B cell (primary cell): ENCODE data around the gene SHBG. TPM values are rescaled to one million over a fixed set of nuclear protein-coding genes. Genes with fewer than 3 reads are reported as not detected.

Experiments used
- ATAC-seq: fragments of 200-7000 bp; cut with Tn5 transposase; one replicate; pipeline ENCODE4 v1.10.0; 2021; ENCODE audit warnings: low read depth, mild to moderate bottlenecking, moderate number of reproducible peaks, moderate library complexity
- CTCF ChIA-PET: fragments of 350-600 bp; sonication (Branson Sonifier 250); formaldehyde crosslinking; loops from one replicate; lab custom pipeline; 2021; ENCODE audit warnings: antibody characterized with exemption, inconsistent platforms; lab: Charles Lee
- POLR2A ChIA-PET: fragments of 350-600 bp; sonication (Branson Sonifier 250); formaldehyde crosslinking; loops from one replicate; lab custom pipeline; 2021; ENCODE audit warnings: antibody characterized with exemption; lab: Charles Lee
- DNase-seq: peaks from one replicate; pipeline ENCODE4 v3.0.0; 2013
- H2AFZ ChIP-seq: 2 replicates; pipeline ENCODE4 v1.6.1; 2012; ENCODE audit warnings: mild to moderate bottlenecking, low read depth, low read length; ENCODE audit not compliant: insufficient read depth, poor library complexity, severe bottlenecking
- H3K27ac ChIP-seq, 2 donors: 1 replicate in 1 of 2; 2 replicates in 1 of 2; pipeline ENCODE4 v1.5.1; 2012 to 2013; ENCODE audit warnings: low read length in 2 of 2, mild to moderate bottlenecking in 2 of 2, moderate library complexity in 1 of 2
- H3K27me3 ChIP-seq, 4 experiments: fragments of 200-600 bp in 1 of 4; sonication (generic) in 1 of 4; replicated peaks in 1 of 4; 1 replicate in 2 of 4; 2 replicates in 2 of 4; pipeline versions ENCODE4 v1.6.1 to v1.7.0; 2013 to 2016; ENCODE audit warnings: low read length in 3 of 4, mild to moderate bottlenecking in 2 of 4, mixed read lengths in 1 of 4, moderate library complexity in 1 of 4; ENCODE audit not compliant: insufficient read depth in 4 of 4, control insufficient read depth in 3 of 4; ENCODE audit errors: control extremely low read depth in 1 of 4
- H3K36me3 ChIP-seq, 2 experiments: replicated peaks in 1 of 2; 1 replicate in 1 of 2; 2 replicates in 1 of 2; pipeline versions ENCODE4 v1.6.1 to v1.7.1; 2013; ENCODE audit warnings: low read length in 1 of 2; ENCODE audit not compliant: insufficient read depth in 2 of 2, control insufficient read depth in 1 of 2; ENCODE audit errors: control extremely low read depth in 1 of 2, extremely low read depth in 1 of 2
- H3K4me1 ChIP-seq, 2 donors: fragments of 200-600 bp in 1 of 2; sonication (generic) in 1 of 2; 1 replicate in 1 of 2; 2 replicates in 1 of 2; pipeline versions ENCODE4 v1.5.1 to v1.6.1; 2013 to 2017; ENCODE audit warnings: low read length in 2 of 2; ENCODE audit not compliant: control insufficient read depth in 2 of 2, insufficient read depth in 2 of 2
- H3K4me2 ChIP-seq: replicated peaks from 2 replicates; pipeline ENCODE3; 2012; ENCODE audit warnings: mild to moderate bottlenecking, low read depth, low read length; ENCODE audit not compliant: poor library complexity, severe bottlenecking
- H3K4me3 ChIP-seq, 5 experiments: fragments of 200-600 bp in 1 of 5; sonication (generic) in 1 of 5; 1 replicate in 3 of 5; 2 replicates in 2 of 5; pipeline versions ENCODE4 v1.5.1 to v1.7.0; 2011 to 2016; ENCODE audit warnings: low read length in 4 of 5, mild to moderate bottlenecking in 4 of 5, low read depth in 2 of 5, control low read depth in 1 of 5, moderate library complexity in 1 of 5; ENCODE audit not compliant: insufficient read depth in 1 of 5; ENCODE audit errors: control extremely low read depth in 1 of 5, extremely low read depth in 1 of 5
- H3K79me2 ChIP-seq: fragments of 200-600 bp; sonication (generic); one replicate; pipeline ENCODE4 v1.6.0; 2016; ENCODE audit warnings: low read length; ENCODE audit not compliant: control insufficient read depth, insufficient read depth
- H3K9ac ChIP-seq: fragments of 200-600 bp; sonication (generic); 2 replicates; pipeline ENCODE4 v1.6.1; 2017; ENCODE audit warnings: mild to moderate bottlenecking, low read length, moderate library complexity
- H3K9me3 ChIP-seq, 3 donors: one replicate each; pipeline versions ENCODE4 v1.6.1 to v1.7.1; 2013; ENCODE audit warnings: low read length in 2 of 3; ENCODE audit not compliant: control insufficient read depth in 2 of 3, insufficient read depth in 1 of 3; ENCODE audit errors: control extremely low read depth in 1 of 3
- H4K20me1 ChIP-seq: 2 replicates; pipeline ENCODE4 v1.6.0; 2012; ENCODE audit warnings: mild to moderate bottlenecking, low read length; ENCODE audit not compliant: insufficient read depth, control insufficient read depth, poor library complexity, severe bottlenecking
- H3K27ac Mint-ChIP-seq: one replicate; pipeline ENCODE4 v1.8.0; 2021; ENCODE audit warnings: mixed read lengths
- H3K27me3 Mint-ChIP-seq: one replicate; pipeline ENCODE4 v1.8.0; 2021; ENCODE audit warnings: mixed read lengths
- H3K4me1 Mint-ChIP-seq: one replicate; pipeline ENCODE4 v1.8.0; 2021; ENCODE audit warnings: mixed read lengths
- H3K4me3 Mint-ChIP-seq: one replicate; pipeline ENCODE4 v1.8.0; 2021; ENCODE audit warnings: mixed read lengths
- H3K9me3 Mint-ChIP-seq: one replicate; pipeline ENCODE4 v1.8.0; 2022; ENCODE audit warnings: mixed read lengths; ENCODE audit not compliant: insufficient read depth
- CTCF ChIP-seq: fragments of 200-600 bp; IDR thresholded peaks from one replicate; pipeline ENCODE4 v1.8.0; 2022; ENCODE audit warnings: antibody characterized with exemption, mild to moderate bottlenecking
- EZH2 ChIP-seq: IDR thresholded peaks from 2 replicates; pipeline ENCODE4 v1.6.1; 2012; ENCODE audit warnings: borderline replicate concordance, low read depth, mild to moderate bottlenecking, moderate library complexity, low read length; ENCODE audit not compliant: insufficient read depth, poor library complexity, severe bottlenecking
- WGBS: methylation state at CpG from one replicate; pipeline ENCODE4 v1.1.5; 2013; ENCODE audit warnings: missing lambda C conversion rate; ENCODE audit not compliant: insufficient coverage; 5-methylcytosine and 5-hydroxymethylcytosine counted together
- intact Hi-C: fragments of 100-400 bp; cut with micrococcal nuclease; formaldehyde crosslinking; loops from one replicate; pipeline ENCODE4 v1.10.0; 2022
- polyA plus RNA-seq: library from polyadenylated mRNA; depleted of rRNA; stranded (reverse); fragments of >200 nt; gene quantifications from 2 replicates; pipeline ENCODE4 v1.2.3, GENCODE V29; 2012
- total RNA-seq, 2 donors: library from RNA; stranded (reverse); fragments of 120-200 nt in 1 of 2; gene quantifications; 1 replicate in 1 of 2; 2 replicates in 1 of 2; pipeline versions ENCODE4 v1.2.3 to v1.2.4, GENCODE V29; 2013 to 2022

Gene SHBG
- total and polyA plus RNA-seq, 2 donors (not counting 1 experiment from before 2014, with no cell fraction given), result 0.10 TPM; not detected in 1

DNA sequence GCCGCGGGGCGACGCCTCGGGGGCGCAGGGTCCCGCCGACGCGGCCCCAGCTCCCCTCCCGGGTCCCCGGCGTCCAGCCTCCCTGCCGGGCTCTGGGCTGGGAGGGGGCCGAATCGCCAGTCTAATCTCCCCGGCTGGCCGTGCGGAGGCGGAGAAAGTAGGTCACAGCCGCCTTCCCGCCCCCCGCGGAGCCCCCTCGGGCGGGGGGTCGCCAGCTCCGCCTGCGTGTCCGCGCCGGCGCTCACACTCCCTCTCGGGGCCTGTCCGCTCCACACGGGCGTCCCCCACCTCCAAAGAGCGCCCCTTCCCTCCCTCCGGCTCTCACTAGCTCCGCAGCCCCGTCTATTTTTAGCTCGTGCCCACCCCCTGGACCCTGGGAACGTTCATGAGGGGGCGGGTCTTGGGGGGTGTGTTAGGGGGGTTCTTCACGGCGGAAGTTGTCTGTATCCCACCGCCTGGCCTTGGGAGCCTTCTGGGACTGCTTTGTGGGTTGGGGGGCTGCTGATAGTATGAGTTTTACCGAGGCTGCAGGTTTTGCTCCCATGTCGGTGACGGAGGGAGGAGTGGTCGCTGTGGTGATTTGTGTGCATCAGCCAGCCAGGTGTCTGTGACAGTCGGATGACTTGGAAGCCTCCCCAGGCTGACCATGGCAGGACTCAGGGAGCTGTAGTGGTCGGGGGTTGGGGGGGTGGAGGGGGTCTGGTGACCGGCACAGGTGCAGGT is 21.9 kb downstream of the SHBG start:
- ChIA-PET POLR2A (interaction anchor here (0.6 to 2.2 kb wide), 4 partner anchors 34 to 841 kb away, joined by 3 to 10 read pairs (median 6); partner anchors contain the start of genes TP53 and WRAP53), CTCF (interaction anchor here (0.7 to 1.7 kb wide), 4 partner anchors 19 to 183 kb away, joined by 3 to 9 read pairs (median 4); partner anchors contain the start of genes FXR2 and TP53)
- ATAC-seq (no peak), DNase-seq (no peak)
- Histone ChIP-seq H3K27me3 (peaks cover 0 to 48% (median 29%) of the 10 kb centered on the region in 4 experiments), H3K4me3 (peak overlapping the region in 3 of 5 experiments; percentile 47 to 74 (median 54)), H3K36me3 (no peaks in the 10 kb centered on the region), H3K9me3 (peaks cover 0 to 6% (median 0%) of the 10 kb centered on the region in 3 donors), H4K20me1 (no peaks in the 10 kb centered on the region), H2AFZ (peak overlapping the region; percentile 77), H3K4me1 (peaks cover 20 to 24% of the 10 kb centered on the region in 2 donors), H3K79me2 (no peaks in the 10 kb centered on the region), H3K27ac (no peak overlapping the region), H3K4me2 (peak overlapping the region; percentile 97), H3K9ac (peak overlapping the region; percentile 67)
- Mint-ChIP-seq H3K4me1 (peaks cover 19% of the 10 kb centered on the region), H3K4me3 (peak overlapping the region; percentile 91), H3K27me3 (peaks cover 45% of the 10 kb centered on the region), H3K27ac (no peak overlapping the region), H3K9me3 (no peaks in the 10 kb centered on the region)
- 7% methylated on average over 45 of the region's 54 CpGs for WGBS
- peak; percentile 70 for TF ChIP-seq EZH2
- no peak for TF ChIP-seq CTCF
- intact Hi-C loops, result loop anchor here (2.0 kb wide), 1 partner anchor 35 kb away; the partner anchor contains the start of gene TP53
